Hematopoietic multipotent progenitor cell treated with erythropoietin and hydrocortisone succinate and interleukin-3 and kit ligand, for 6 days (in vitro differentiated cells): Measurements from ENCODE around the gene CDK9.

Source experiments
- DNase-seq: peaks from one replicate; pipeline ENCODE4 v3.0.0-alpha.2; 2015

The CDK9 gene

DNA sequence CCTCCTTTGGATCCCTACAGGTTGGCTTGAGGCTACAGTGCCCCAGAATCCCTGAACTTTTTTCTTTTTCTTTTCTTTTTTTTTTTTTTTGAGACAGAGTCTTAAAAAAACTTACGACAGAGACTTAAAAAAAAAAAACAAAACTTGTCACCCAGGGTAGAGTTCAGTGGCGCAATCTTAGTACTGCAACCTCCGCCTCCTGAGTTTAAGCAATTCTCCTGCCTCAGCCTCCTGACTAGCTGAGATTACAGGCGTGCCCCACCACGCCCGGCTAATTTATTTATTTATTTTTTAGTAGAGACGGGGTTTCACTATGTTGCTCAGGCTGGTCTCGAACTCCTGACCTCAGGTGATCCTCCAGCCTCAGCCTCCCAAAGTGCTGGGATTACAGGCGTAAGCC, 4.9 kb upstream of the CDK9 start:
- peak; percentile 67 for DNase-seq

DNA sequence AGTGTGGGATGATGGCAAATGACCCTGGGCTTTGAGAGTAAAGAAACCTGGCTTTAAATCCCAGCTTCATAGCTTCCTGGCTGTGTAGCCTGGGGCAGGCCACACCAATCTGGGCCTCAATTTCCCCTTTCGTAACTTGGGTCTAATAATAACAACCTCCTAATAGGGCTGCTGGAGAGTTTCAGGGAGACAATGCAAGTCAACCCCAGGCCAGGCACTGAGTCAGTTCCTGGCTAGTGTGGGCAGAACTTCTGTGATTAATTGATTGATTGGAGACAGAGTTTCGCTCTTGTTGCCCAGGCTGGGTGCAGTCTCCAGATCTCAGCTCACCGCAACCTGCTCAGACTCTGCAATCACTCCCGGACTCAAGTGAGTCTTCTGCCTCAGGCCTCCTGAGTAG, 4.0 kb upstream of the CDK9 start:
- no peak for DNase-seq

DNA sequence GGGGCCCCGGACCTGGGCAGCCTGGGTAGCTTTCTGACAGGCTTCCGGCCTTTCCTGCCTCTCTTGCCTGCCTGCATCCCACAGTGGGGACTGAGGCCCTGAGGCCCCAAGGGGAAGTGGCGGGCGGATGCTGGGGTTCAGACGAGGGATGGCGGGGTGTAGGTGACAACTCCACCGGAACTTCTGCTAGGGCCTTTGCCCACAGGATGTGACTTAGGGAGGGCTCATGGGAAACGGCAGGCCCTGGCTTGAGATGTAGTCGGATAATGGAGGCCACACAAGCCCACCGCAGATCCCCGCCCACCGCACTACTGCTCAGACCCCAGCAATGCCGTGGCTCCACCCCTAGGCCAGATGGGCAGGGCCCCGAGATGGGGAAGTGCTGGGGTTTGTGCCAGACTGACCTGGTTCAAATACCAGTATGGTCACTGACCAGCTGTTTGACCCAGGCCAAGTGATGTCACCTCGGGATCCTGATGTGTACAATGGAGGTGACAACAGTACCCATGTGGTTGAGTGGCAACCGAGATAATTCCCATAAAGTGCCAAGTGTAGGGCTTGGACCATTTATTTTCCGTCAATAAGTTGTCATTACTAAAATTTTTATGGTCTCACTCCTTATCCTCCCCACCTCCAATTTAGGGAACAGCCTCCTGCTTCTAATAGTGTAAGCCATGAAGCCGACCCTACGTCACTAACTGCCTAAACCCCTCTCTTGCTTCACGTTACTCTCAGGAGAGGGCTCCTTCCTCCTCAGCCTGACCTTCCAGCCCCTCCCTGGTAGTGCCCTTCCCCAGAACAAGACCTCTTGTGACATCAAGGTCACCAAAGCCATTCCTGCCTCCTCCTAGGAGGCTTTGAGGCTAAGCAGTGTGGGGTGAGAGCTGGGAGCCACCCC, 2.5 kb upstream of the CDK9 start:
- DNase-seq = peak; percentile 93

DNA sequence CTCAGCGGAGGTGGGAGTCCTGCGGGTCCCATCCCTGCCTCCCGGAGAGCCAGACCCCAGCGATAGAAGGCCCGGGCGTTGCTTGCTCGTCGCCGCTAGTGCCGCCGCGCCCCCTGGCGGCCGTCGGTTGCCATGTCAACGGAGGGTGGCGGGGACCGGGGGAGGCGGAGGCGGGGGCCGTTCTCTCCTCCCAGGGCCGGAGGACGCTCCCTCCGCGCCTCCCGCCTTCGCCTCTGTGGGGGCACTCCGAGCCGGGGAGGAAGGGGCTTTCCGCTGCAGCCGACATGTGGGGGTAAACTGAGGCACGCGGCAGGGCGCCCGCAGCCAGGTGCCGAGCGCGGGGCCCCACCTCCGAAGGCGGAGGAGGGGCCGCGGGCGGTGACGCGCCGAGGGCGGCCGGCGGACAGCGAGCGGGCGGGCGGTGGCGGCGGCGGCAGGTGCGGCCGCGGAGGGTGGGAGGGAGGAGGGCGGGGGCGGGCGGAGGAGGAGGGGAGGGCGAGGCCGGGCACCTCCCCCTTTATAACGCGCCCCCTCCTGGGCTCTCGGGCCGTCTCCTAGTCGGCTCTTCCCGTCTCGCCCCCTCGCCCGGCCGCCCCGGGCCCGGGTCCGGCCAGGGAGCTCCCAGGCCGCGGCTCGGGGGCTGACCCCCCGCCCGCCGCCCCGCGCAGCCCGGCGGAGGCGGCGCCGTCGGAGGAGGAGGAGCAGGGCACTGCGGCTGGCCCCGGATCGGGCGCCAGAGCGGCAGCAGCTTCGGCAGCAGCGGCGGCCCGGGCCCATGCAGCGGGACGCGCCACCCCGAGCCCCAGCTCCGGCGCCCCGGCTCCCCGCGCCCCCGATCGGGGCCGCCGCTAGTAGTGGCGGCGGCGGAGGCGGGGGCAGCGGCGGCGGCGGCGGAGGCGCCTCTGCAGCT, 556 bp upstream of the CDK9 start:
- DNase-seq = peak; percentile 89

DNA sequence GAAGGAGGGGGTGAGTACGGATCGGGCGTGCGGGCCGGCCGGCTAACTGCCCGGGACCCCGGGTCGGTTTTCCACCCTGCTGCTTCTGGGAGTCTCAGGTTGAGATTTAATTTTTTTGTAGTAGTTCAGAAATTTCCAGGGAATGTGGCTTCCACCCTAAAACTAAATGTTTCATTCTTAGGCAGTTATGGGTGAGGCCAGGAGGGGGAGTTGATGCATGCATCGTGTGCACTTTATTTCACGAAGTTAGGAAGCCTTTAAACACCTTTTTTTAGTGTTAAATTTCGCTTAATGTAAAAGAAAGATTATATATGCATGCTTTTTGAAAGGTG, 905 bp downstream of the CDK9 start:
- peak; percentile 58 for DNase-seq

DNA sequence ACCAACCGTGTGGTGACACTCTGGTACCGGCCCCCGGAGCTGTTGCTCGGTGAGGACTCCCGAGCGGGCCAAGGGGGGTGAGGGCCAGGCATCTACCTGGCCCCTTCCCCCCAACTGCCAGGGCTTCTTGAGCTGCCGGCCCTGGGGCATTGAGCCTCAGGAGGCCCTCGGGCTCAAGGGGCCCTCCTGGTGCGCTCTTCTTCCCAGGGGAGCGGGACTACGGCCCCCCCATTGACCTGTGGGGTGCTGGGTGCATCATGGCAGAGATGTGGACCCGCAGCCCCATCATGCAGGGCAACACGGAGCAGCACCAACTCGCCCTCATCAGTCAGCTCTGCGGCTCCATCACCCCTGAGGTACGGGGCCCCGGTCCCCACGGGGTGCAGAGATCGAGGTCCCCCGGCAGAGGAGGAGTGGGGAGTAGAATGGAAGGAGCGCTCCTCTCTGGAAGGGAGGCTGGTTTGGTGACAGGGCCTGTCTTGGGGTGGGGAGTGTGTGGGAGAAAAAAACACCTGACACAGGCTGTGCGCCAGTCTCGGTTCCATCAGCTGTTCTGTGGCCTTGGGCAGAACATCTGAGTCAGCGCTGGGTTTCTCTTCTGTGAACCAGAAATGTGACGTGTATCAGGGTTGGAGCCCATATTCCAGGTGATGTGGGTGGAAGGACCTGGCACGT, 2.6 kb downstream of the CDK9 start:
- DNase-seq = no peak

DNA sequence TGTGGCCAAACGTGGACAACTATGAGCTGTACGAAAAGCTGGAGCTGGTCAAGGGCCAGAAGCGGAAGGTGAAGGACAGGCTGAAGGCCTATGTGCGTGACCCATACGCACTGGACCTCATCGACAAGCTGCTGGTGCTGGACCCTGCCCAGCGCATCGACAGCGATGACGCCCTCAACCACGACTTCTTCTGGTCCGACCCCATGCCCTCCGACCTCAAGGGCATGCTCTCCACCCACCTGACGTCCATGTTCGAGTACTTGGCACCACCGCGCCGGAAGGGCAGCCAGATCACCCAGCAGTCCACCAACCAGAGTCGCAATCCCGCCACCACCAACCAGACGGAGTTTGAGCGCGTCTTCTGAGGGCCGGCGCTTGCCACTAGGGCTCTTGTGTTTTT, 3.3 kb downstream of the CDK9 start:
- DNase-seq = no peak

DNA sequence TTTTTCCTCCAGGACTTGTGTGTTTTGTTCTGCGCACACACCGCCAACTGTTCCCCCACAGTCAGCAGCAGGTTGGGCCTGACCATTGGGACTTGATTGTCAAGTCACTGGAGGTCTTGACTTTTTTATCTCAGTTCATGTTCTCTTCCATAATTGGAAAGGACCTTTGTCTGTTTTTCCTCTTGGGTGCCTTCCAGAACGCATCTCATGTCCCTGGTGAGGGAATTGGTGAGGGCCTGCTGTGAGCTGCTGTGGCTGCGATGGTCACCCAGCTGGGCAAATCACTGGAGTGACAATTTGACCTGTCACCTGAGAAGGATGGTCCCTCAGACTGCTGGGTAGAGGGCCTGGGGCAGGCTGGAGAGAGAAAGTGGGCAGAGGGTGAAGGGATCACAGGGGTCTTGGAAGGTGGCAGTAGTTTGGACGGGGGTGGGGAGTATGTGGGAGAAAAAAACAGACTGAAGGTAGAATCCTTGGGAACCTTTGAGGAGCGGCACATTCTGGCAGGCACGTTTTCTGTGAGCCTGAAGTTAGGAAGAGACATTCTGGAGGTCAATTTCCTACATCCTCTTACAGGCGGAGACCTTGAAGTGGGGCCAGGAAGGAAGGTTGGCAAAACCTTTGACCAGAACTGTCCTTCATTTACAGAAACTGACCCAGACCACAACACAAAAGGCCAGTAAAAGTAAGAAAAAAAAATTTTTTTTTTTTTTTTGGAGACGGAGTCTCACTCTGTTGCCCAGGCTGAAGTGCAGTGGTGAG, 4.4 kb downstream of the CDK9 start:
- DNase-seq = no peak

DNA sequence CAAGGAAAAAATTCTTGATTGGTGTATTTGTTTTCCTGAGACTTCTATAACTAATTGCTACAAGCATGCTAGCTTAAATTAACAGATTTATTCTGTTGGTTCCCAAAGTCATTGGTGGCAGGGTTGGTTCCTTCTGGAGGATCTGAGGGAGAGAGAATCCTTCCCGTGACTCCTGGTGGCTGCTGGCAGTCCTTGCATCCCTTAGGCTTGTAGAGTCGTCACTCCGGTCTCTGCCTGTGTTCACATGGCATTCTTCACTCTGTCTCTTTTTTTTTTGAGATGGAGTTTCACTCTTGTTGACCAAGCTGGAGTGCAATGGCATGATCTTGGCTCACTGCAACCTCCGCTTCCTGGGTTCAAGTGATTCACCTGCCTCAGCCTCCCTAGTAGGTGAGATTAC, 5.3 kb downstream of the CDK9 start:
- no peak for DNase-seq

DNA sequence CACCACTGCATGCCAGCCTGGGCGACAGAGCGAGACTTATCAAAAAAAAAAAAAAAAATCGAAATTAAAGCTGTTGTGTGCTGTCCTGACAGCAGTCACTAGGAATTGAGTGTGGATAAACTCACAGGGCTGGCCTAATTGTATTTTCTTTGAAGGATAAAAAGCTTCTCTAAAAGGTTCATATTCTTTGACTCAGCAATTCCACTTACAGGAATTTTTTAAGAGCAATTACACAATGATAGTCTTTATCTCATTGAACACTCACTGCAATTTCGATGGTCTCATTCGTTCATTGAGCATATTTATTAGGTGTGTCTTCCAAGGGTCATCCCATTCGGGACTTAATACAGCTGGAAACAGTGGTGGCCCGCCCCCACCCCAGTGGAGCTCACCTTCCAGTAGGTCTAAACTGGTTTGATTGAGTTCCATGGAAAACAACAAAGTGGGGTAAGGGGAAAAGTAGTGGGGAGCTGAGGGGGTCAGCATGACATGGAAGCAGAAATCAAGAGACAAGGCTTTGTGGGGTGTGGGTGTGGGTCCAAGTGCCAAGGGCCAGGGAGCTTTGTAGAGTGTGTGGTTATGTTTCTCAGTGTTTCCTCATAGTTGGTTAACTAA, 6.7 kb downstream of the CDK9 start:
- DNase-seq = peak; percentile 22

DNA sequence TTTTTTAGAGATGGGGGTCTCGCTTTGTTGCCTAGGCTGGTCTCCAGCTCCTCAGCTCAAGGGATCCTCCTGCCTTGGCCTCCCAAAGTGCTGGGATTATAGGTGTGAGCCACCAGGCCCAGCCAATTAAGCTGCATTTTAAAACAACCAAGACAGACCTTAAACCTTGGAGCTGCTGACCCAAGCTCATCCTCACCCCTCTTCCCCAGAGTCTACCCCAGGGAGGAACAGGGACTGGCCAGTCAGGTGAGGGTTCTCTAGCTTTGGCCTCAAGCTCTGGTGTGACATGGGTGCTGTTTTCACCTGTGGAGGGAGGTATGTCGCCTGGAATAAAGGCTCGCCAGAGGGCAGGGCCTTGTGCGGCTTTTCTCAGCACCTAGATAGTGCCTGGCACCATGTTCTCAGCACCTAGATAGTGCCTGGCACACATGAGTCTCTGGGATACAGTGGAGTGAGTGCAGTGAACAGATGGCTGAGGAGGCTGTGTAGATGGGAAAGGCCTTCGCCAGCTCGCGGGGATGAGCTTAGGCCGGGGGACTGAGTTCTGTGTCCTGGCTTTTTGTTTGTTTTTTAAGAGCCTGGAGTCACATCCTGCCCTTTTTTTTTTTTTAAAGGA, 7.4 kb downstream of the CDK9 start:
- no peak for DNase-seq

DNA sequence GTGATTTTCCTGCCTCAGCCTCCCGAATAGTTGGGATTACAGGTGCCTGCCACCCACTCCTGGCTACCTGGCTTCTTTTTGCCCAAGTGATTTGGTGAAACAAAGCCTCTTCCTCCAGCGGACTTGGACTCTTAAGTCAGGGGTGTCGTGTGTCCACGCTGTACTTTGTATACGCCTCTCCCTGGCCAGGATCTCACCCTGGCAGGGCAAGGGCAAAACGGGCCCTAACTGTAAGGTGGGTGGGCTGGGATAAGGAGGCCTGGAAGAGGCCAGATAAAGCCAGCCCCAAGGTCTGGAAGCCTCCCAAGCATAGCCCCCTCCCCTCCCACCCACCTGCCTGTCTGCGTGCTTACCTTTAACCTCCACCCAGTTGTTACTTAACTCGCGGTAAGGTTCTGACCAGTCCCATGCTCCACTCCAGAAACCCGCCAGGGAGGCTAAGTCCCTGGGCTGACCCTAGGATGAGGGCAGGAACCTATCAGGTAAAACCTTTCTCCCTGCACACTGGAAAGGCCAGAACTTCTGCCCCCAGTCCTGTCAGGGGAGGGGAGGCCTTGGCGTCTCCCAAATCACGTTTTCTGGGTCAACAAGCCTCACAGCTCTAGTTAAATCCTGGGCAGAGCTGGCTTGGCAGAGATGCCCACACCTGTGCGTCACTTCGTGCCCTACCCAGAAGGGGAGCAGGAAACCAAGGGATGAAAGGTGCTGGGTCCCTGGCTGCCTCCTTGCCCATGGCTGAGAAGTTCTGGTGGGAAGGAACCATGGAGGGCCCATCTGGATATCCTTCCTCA, 8.4 kb downstream of the CDK9 start:
- no peak for DNase-seq

DNA sequence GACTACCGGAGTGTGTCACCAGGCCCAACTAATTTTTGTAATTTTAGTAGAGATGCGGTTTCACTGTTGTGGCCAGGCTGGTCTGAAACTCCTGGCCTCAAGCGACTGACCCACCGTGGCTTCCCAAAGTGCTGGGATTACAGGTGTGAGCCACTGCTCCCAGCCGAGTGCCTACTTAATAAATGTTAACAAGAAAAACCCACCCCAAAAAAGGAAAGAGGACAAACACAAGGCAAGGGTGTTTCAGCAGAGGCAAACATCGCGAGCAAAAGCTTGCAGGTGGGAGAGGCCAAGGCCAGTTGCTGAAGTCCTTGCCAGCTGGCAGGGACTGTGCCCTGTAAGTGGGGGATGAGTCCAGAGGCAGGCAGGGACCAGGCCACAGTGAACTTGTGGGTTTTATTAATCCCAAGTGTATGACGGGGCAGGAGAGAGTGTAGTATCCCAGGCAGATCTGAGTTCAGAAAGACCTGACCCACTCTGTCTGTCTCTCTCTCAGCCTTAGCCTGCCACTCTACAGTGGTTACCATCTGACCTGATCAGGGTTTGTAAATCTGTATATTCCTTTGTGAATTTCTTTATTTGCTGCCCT, 10.5 kb downstream of the CDK9 start:
- peak; percentile 33 for DNase-seq

DNA sequence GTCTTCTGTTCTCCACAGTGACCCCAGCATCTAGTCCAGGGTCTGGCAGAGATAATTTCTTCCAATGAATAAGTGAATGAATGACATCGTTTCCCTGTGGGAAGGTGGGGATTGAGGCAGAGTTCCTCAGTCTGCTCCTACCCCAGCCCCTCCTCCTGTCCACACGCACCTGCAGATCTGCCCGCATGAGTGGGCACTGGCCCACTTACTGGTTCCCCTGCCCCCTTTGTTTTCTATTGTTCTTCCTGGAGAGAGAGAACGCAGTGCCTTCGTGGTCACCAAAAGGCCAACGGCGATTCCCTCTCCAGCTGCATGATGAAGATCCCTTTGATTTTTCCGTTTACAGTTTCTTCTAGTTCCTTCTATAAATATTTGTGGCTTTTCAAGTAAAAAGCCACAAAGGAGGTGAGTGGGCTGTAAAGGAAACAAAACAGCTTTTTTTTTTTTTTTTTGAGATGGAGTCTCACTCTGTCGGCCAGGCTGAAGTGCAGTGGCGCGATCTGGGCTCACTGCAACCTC, 11.1 kb downstream of the CDK9 start:
- peak; percentile 51 for DNase-seq

DNA sequence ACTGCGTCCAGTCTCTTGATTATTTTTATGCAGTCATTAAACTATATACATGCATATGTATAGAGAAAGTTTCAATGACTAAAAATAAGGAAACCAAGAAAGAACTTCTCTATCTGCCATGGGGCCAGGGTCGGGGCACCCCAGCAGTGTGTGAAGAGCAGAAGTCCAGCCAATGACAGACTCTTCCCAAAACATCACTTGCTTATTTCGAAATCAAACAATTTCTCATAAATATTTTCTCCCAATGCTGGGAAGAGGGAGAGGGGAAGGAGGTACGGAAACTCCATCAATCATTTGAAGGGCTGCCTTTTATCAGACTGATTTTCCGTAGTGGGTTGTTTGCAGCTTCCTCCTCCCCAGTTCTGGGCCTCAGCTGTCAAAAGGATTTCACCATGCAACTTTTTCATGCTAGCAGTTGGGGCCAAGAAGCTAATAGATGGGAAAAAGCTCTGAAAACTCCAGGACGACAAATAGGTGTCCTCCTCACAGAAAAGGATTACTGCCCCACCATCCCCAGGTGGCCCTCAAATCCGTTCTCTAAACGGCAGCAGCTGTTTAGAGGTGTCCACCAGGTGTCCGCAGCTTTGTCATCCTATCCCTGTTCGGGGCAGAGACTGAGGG, 16.2 kb downstream of the CDK9 start:
- DNase-seq = peak; percentile 46

DNA sequence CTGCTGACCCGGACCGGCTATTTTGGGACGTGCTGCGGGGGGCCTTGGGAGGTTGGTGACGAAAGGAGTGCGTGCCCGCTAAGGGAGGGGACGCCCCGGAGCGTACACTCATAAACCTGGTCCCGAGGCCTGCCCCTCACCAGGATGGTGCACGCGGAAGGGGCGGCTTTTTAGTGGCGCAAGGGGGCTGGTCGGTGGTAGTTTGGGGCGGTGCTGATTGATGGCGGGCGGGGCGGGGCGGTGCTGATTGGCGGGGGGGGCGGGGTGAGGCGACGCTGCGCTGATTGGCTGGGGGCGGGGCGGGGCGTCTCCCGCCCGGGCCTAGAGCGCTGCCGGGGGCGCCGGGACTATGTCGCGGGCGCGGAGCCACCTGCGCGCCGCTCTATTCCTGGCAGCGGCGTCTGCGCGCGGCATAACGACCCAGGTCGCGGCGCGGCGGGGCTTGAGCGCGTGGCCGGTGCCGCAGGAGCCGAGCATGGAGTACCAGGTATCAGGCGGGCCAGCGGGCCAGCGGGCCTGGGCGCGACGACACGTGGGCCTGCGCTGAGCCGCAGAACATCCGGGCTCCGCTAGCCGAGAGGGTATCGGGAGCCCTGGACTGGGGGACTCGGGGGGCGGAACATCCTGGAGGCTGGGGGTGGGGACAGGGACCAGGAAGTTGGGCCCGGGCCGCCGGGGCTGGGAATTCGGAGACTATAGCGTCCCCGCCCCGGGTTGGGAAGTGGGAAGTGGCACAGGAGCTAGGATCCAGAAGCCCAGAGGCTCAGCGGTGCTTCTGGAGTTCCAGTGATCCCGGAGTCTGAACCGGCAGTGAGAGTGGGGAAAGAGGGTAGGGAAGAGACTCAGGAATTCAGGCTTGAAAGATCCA, 17.0 kb downstream of the CDK9 start, which contains the start of gene FPGS:
FPGS (plus strand) TSS at position 307 of the 868 bp plus-strand sequence; CDS start at position 350, 43 bp downstream.
- peak; percentile 94 for DNase-seq

DNA sequence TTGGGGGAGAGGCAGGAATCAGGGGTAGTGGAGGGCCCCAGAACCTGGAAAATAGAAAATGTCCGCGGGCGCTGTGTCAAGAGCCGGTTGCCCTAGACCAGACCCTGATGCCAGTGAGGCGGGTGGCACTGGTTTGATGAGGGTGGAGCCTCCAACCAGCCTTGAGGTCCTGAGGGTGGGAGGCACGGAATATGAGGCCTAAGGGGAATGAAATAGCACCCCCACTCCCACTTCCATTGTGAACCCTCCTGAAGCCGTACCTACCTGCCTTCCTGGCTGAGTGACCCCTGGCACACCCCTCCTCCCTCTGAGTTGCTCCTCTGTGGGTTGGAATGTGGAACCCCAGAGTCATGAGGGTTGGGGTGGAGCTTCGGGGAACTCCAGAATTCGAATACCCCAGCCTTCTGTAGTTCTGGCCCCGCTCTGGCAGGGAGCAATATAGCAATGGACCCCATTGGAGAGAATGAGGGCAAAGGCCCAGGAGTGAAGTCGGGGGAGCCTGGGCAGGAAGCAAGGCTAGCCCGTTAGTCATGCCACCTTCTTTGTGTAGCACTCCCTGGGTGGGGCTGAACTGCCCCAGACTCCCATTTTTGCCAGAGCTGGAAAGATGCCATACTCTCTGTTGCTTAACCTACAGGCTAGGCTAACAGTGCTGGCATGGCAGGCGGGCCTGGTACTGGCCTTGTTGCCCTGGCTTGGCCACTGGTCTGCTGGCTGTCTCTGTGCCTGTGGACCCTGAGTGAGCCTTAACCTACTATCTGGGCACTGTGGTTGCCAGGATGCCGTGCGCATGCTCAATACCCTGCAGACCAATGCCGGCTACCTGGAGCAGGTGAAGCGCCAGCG, 17.9 kb downstream of the CDK9 start:
- DNase-seq = peak; percentile 73

DNA sequence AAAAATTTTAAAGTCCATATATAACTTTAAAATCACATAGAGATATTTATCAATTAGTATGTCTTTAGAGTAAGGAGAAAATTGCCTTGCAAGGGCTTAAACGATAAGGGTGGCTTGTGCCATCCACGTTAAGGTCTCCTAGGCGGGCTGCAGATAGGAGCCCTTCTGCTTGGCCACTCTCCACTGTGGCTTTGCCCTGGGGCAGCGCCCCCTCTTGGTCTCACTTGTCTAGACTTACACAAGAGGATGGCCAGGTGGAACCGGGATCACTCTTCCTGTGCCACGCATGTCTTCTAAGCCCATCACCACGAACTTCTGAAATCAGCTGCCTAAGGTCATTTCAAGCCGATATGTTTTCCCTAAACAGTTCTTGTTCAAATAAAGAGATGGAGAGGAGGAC, 19.8 kb downstream of the CDK9 start:
- peak; percentile 77 for DNase-seq
